ENCODE results near the gene ATP6V0A1. TPM values are rescaled to one million over a fixed set of nuclear protein-coding genes. Genes with fewer than 3 reads are reported as not detected.

Gene ATP6V0A1
- total and polyA plus RNA-seq, 2 experiments from 2014 or later = 23.9 to 42.3 TPM

- no peak for TF ChIP-seq REST (IDR thresholded peaks at IDR 0.05; ENCODE audit: unreplicated experiment)
- no peak for TF ChIP-seq NANOG (IDR thresholded peaks at IDR 0.05; ENCODE audit: borderline replicate concordance)
- no peak for TF ChIP-seq ETS1 (IDR thresholded peaks at IDR 0.05)
- TF ChIP-seq EZH2phosphoT487 (IDR thresholded peaks at IDR 0.05; ENCODE audit: unreplicated experiment) = no peak
- no peak for TF ChIP-seq JUNB (IDR thresholded peaks at IDR 0.05; ENCODE audit: unreplicated experiment)
- no peak for TF ChIP-seq EZH2 (IDR thresholded peaks at IDR 0.05; ENCODE audit: low read depth, unreplicated experiment)
- no peak for TF ChIP-seq CTCF (conservative IDR thresholded peaks at IDR 0.05; ENCODE audit: low read depth in 2 of 2)
- TF ChIP-seq POLR2AphosphoS5 (IDR thresholded peaks at IDR 0.05; ENCODE audit: low read depth) = no peak
Measured at GRCh38 chr17:42429726-42430447, 28.8 kb upstream of the ATP6V0A1 start (continued).

GRCh38 chr17:42431758-42432161 lies 26.9 kb upstream of the ATP6V0A1 start:
- ATAC-seq (peak; percentile 74), DNase-seq (ENCODE audit: low spot score) (peak; percentile 57)
- H3K27me3 ChIP-seq (ENCODE audit: insufficient read depth) = no peaks in the 10 kb centered on the region
- Mint-ChIP-seq H3K36me3 (ENCODE audit: low read depth) (no peaks in the 10 kb centered on the region; the same call in 2 of the 3 replicates), H3K27me3 (ENCODE audit: insufficient read depth, low read depth, poor library complexity) (peaks cover 4% of the 10 kb centered on the region), H3K9me3 (no peaks in the 10 kb centered on the region), H3K27ac (peak overlapping the region; percentile 86), H3K4me1 (peaks cover 13% of the 10 kb centered on the region), H3K4me3 (no peak overlapping the region; the same call in 2 of the 3 replicates)
- peak overlapping the region; percentile 1; the same call in 1 of the 2 replicates for H3K4me2 ChIP-seq
- no peak for TF ChIP-seq ZNF114 (CRISPR knock-in tag; IDR thresholded peaks at IDR 0.05)
- no peak for TF ChIP-seq CREB1 (CRISPR knock-in tag; IDR thresholded peaks at IDR 0.05; ENCODE audit: low read depth)
- TF ChIP-seq JUNB (IDR thresholded peaks at IDR 0.05; ENCODE audit: unreplicated experiment) = no peak
- TF ChIP-seq ZNF331 (CRISPR knock-in tag; IDR thresholded peaks at IDR 0.05; ENCODE audit: low read depth) = no peak
- TF ChIP-seq REST (IDR thresholded peaks at IDR 0.05; ENCODE audit: unreplicated experiment) = no peak
- no peak for TF ChIP-seq EZH2phosphoT487 (IDR thresholded peaks at IDR 0.05; ENCODE audit: unreplicated experiment)
- peak overlapping the region; percentile 48; the same call in 1 of the 2 replicates for H2AFZ ChIP-seq
- no peaks in the 10 kb centered on the region for H3K36me3 ChIP-seq (ENCODE audit: insufficient read depth)
- peaks cover 7% of the 10 kb centered on the region for H3K4me1 ChIP-seq (ENCODE audit: insufficient read depth)
- H4K20me1 ChIP-seq (replicated peaks; ENCODE audit: insufficient read depth) = no peaks in the 10 kb centered on the region
- no peak overlapping the region for H3K4me3 ChIP-seq
- H3K79me2 ChIP-seq (replicated peaks; ENCODE audit: insufficient read depth) = no peaks in the 10 kb centered on the region
- H3F3A ChIP-seq (replicated peaks; ENCODE audit: low read depth) = peaks cover 11% of the 10 kb centered on the region; the same call in 1 of the 2 replicates
- no peaks in the 10 kb centered on the region for H3K9me2 ChIP-seq (ENCODE audit: insufficient read depth)
- H3K27ac ChIP-seq (ENCODE audit: low read depth) = peak overlapping the region; percentile 57

Data from GM23338 (cell line).